IMR-90 (cell line): Measurements from ENCODE around the gene CDRT15L2. TPM values are rescaled to one million over a fixed set of nuclear protein-coding genes. Genes with fewer than 3 reads are reported as not detected.
"Not testable (repeated sequence)": the region's sequence is repeated elsewhere in the genome, so short reads cannot be mapped to it uniquely, and the experiment has no call there.

Source experiments
- ATAC-seq: fragments of 200-7000 bp; cut with Tn5 transposase; 2 replicates; pipeline ENCODE4 v1.9.1; 2020; ENCODE audit warnings: low read depth, mild to moderate bottlenecking, moderate library complexity
- BruUV-seq: library from RNA; stranded (reverse); fragments of 400-500 nt; replicated peaks from 2 replicates; lab custom pipeline; 2021; lab: Mats Ljungman, UMichigan
- CTCF ChIA-PET: fragments of 300-600 bp; formaldehyde crosslinking; extraction: SDS; loops from one replicate; lab custom pipeline; 2021; ENCODE audit warnings: antibody characterized with exemption; lab: Yijun Ruan, JAX
- POLR2A ChIA-PET: fragments of 300-600 bp; sonication (Branson Sonifier 250); formaldehyde crosslinking; loops from one replicate; lab custom pipeline; 2022; ENCODE audit warnings: antibody characterized with exemption; ENCODE audit not compliant: unreplicated experiment; lab: Charles Lee
- DNase-seq: peaks from one replicate; pipeline ENCODE4 v3.0.0; 2013
- H2AFZ ChIP-seq: replicated peaks from 2 replicates; pipeline ENCODE3; 2013; ENCODE audit warnings: low read length, mild to moderate bottlenecking; ENCODE audit not compliant: poor library complexity
- H2AK5ac ChIP-seq: 2 replicates; pipeline ENCODE4 v1.6.1; 2013; ENCODE audit warnings: low read depth, low read length, inconsistent platforms
- H2AK9ac ChIP-seq: replicated peaks from 2 replicates; pipeline ENCODE3; 2013; ENCODE audit warnings: mild to moderate bottlenecking, low read depth, low read length, moderate library complexity; ENCODE audit not compliant: poor library complexity
- H2BK120ac ChIP-seq: 2 replicates; pipeline ENCODE4 v1.6.1; 2013; ENCODE audit warnings: low read depth, low read length, inconsistent platforms
- H2BK15ac ChIP-seq: 3 replicates; pipeline ENCODE4 v1.6.1; 2013; ENCODE audit warnings: low read depth, low read length, inconsistent platforms
- H2BK20ac ChIP-seq: 2 replicates; pipeline ENCODE4 v1.6.1; 2013; ENCODE audit warnings: low read depth, mild to moderate bottlenecking, inconsistent platforms, low read length, moderate library complexity
- H2BK5ac ChIP-seq: 2 replicates; pipeline ENCODE4 v1.6.1; 2013; ENCODE audit warnings: mild to moderate bottlenecking, low read depth, low read length, inconsistent platforms; ENCODE audit not compliant: poor library complexity, severe bottlenecking
- H3K14ac ChIP-seq: replicated peaks from 2 replicates; pipeline ENCODE4 v1.6.1; 2013; ENCODE audit warnings: low read depth, low read length, inconsistent platforms
- H3K18ac ChIP-seq: 2 replicates; pipeline ENCODE4 v1.6.1; 2013; ENCODE audit warnings: low read depth, low read length, control low read depth
- H3K23ac ChIP-seq: 2 replicates; pipeline ENCODE4 v1.6.1; 2013; ENCODE audit warnings: low read depth, low read length, inconsistent platforms
- H3K27ac ChIP-seq: 2 replicates; pipeline ENCODE4 v1.5.1; 2013; ENCODE audit warnings: mild to moderate bottlenecking, control low read depth, low read length; ENCODE audit not compliant: insufficient read depth
- H3K27me3 ChIP-seq: 2 replicates; pipeline ENCODE4 v1.6.1; 2013; ENCODE audit warnings: low read length; ENCODE audit not compliant: control insufficient read depth, insufficient read depth
- H3K36me3 ChIP-seq: 2 replicates; pipeline ENCODE4 v1.6.1; 2013; ENCODE audit warnings: low read length, mixed read lengths; ENCODE audit not compliant: control insufficient read depth, insufficient read depth
- H3K4ac ChIP-seq: 2 replicates; pipeline ENCODE4 v1.6.1; 2013; ENCODE audit warnings: low read depth, low read length, inconsistent platforms
- H3K4me1 ChIP-seq: 2 replicates; pipeline ENCODE4 v1.6.1; 2013; ENCODE audit warnings: low read length, mixed read lengths; ENCODE audit not compliant: control insufficient read depth, insufficient read depth
- H3K4me2 ChIP-seq: 2 replicates; pipeline ENCODE4 v1.6.1; 2013; ENCODE audit warnings: low read depth, mild to moderate bottlenecking, control low read depth, low read length, moderate library complexity
- H3K4me3 ChIP-seq: 2 replicates; pipeline ENCODE4 v1.5.1; 2013; ENCODE audit warnings: low read depth, mild to moderate bottlenecking, control low read depth, low read length, moderate library complexity; ENCODE audit not compliant: insufficient read depth
- H3K56ac ChIP-seq: 2 replicates; pipeline ENCODE4 v1.6.1; 2013; ENCODE audit warnings: low read length, inconsistent platforms; ENCODE audit not compliant: insufficient read depth; ENCODE audit errors: extremely low read depth
- H3K79me1 ChIP-seq, 2 experiments: 2 replicates each; pipeline ENCODE4 v1.6.1; 2013; ENCODE audit warnings: low read length in 2 of 2, inconsistent platforms in 1 of 2, low read depth in 1 of 2
- H3K9ac ChIP-seq: 2 replicates; pipeline ENCODE4 v1.6.1; 2013; ENCODE audit warnings: low read depth, low read length, control low read depth
- H3K9me1 ChIP-seq: 2 replicates; pipeline ENCODE4 v1.6.1; 2013; ENCODE audit warnings: low read length, inconsistent platforms; ENCODE audit not compliant: insufficient read depth
- H3K9me3 ChIP-seq: 2 replicates; pipeline ENCODE4 v1.6.1; 2013; ENCODE audit warnings: low read length; ENCODE audit not compliant: control insufficient read depth, insufficient read depth
- H4K20me1 ChIP-seq: 2 replicates; pipeline ENCODE4 v1.6.1; 2013; ENCODE audit warnings: low read length, inconsistent platforms; ENCODE audit not compliant: insufficient read depth
- H4K5ac ChIP-seq: 2 replicates; pipeline ENCODE4 v1.6.1; 2013; ENCODE audit warnings: mild to moderate bottlenecking, low read depth, low read length, control low read depth
- H4K8ac ChIP-seq, 2 experiments: 2 replicates each; pipeline ENCODE4 v1.6.1; 2013; ENCODE audit warnings: low read depth in 2 of 2, low read length in 2 of 2, control low read depth in 1 of 2, inconsistent platforms in 1 of 2
- H4K91ac ChIP-seq: 2 replicates; pipeline ENCODE4 v1.6.1; 2013; ENCODE audit warnings: low read depth, low read length, inconsistent platforms; ENCODE audit not compliant: insufficient read depth
- WGBS, 2 experiments: methylation state at CpG; one replicate each; pipeline versions ENCODE4 v1.1.5 to v1.1.7; 2013; ENCODE audit warnings: missing lambda C conversion rate in 2 of 2; ENCODE audit not compliant: insufficient read length in 1 of 2; ENCODE audit errors: extremely low coverage in 2 of 2; 5-methylcytosine and 5-hydroxymethylcytosine counted together
- dilution Hi-C: fragments of 300-500 bp; cut with HindIII; formaldehyde crosslinking; loops from one replicate; pipeline ENCODE4 v1.14.3; 2018; ENCODE audit warnings: low sequenced_read_pairs; ENCODE audit not compliant: unreplicated experiment
- in situ Hi-C: fragments of 300-500 bp; cut with MboI; formaldehyde crosslinking; loops from 3 replicates; pipeline ENCODE4 v1.14.3; 2019; ENCODE audit warnings: low sequenced_read_pairs, inconsistent platforms, mixed read lengths
- intact Hi-C: fragments of 100-400 bp; cut with micrococcal nuclease; formaldehyde crosslinking; loops from 2 replicates; pipeline ENCODE4 v1.10.0; 2022
- polyA plus RNA-seq, 3 experiments: library from polyadenylated mRNA; depleted of rRNA; stranded (reverse); fragments of >200 nt; gene quantifications; 2 replicates each; pipeline ENCODE4 v1.2.3, GENCODE V29; 2012; ENCODE audit warnings: low replicate concordance in 1 of 3
- total RNA-seq: library from RNA; depleted of rRNA; stranded (reverse); fragments of >200 nt; gene quantifications from 2 replicates; pipeline ENCODE4 v1.2.3, GENCODE V29; 2012

Gene CDRT15L2
- total and polyA plus RNA-seq, 2 of the 4 experiments (the other 2 are of a cell fraction), result not detected

- H3K4me3 ChIP-seq, H3K9me1 ChIP-seq, H3K23ac ChIP-seq, H4K91ac ChIP-seq, H2AK5ac ChIP-seq, ATAC-seq, H3K4ac ChIP-seq, H3K79me1 ChIP-seq, H3K4me2 ChIP-seq, H3K9me3 ChIP-seq, BruUV-seq, H3K36me3 ChIP-seq, H3K9ac ChIP-seq, H2BK15ac ChIP-seq, POLR2A ChIA-PET, in situ Hi-C loops, H2BK20ac ChIP-seq, CTCF ChIA-PET, H3K4me1 ChIP-seq, dilution Hi-C loops, H3K27me3 ChIP-seq, H3K14ac ChIP-seq, H4K8ac ChIP-seq, H2AFZ ChIP-seq, H3K27ac ChIP-seq, H4K20me1 ChIP-seq, intact Hi-C loops, H2BK120ac ChIP-seq, H4K5ac ChIP-seq, DNase-seq, H3K18ac ChIP-seq, H2BK5ac ChIP-seq, H3K56ac ChIP-seq, H2AK9ac ChIP-seq: not testable (repeated sequence)
- no CpG with 5 or more reads among the region's 13 CpGs for WGBS, 2 experiments
Observed at GRCh38 chr17:20571653-20572052, 7.9 kb upstream of the CDRT15L2 start.

- H4K5ac ChIP-seq, H2BK15ac ChIP-seq, H3K14ac ChIP-seq, H3K4me2 ChIP-seq, POLR2A ChIA-PET, dilution Hi-C loops, H3K9ac ChIP-seq, H3K36me3 ChIP-seq, H2BK120ac ChIP-seq, H3K27me3 ChIP-seq, H4K8ac ChIP-seq, H2BK5ac ChIP-seq, BruUV-seq, in situ Hi-C loops, H3K56ac ChIP-seq, H3K18ac ChIP-seq, H3K4ac ChIP-seq, intact Hi-C loops, H3K79me1 ChIP-seq, H2AFZ ChIP-seq, H3K9me1 ChIP-seq, DNase-seq, ATAC-seq, H4K91ac ChIP-seq, H3K23ac ChIP-seq, H2AK9ac ChIP-seq, H3K4me3 ChIP-seq, H2BK20ac ChIP-seq, H3K9me3 ChIP-seq, H3K4me1 ChIP-seq, H2AK5ac ChIP-seq, H3K27ac ChIP-seq, H4K20me1 ChIP-seq, CTCF ChIA-PET: not testable (repeated sequence)
- no CpG with 5 or more reads among the region's 8 CpGs for WGBS, 2 experiments
Observed at GRCh38 chr17:20573216-20573615, 6.3 kb upstream of the CDRT15L2 start.
